Activated T-cell treated with anti-CD3 and anti-CD28 coated beads, Interleukin-2, amount 50 U/mL, for 48 hours (primary cell): ENCODE measurements around the gene SLC38A11.
"Not testable (repeated sequence)": the region's sequence is repeated elsewhere in the genome, so short reads cannot be mapped to it uniquely, and the experiment has no call there.

ENCODE experiments used
- DNase-seq, 2 experiments: peaks; one replicate each; pipeline ENCODE4 v3.0.0-alpha.2; 2020

Gene SLC38A11

DNA sequence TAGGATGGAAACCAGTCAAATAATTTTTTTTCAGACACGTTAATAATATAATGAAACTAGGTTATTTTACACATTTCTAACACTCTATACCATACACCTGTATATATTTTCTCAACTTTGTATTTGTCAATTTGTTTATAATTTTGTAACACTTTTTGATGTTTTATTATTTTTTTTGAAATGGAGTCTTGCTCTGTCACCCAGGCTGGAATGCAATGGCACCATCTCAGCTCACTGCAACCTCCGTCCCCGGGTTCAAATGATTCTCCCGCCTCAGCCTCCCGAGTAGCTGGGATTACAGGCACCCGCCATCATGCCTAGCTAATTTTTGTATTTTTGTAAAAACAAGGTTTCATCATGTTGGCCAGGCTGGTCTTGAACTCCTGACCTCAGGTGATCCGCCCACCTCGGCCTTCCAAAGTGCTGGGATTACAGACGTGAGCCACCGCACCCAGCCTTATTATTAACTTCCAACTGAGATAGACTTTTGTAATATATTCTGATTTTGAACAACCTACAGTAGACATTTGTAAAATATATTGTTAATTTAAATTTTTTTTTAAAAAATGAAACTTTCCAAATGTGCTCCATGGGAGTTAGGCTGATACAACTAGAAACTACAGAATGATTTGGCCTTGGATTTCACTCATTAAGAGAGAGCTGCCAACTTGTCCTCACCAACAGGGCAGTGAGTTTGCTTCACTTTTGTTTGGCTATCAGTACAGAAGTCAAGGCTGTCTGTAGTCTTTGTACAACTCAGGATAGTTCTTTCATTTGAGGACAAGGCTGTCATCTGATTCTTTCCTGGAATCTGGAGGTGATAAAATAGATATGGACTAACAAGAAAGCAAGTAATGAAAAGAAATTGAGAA is 79.8 kb downstream of the SLC38A11 start:
- no peak for DNase-seq

DNA sequence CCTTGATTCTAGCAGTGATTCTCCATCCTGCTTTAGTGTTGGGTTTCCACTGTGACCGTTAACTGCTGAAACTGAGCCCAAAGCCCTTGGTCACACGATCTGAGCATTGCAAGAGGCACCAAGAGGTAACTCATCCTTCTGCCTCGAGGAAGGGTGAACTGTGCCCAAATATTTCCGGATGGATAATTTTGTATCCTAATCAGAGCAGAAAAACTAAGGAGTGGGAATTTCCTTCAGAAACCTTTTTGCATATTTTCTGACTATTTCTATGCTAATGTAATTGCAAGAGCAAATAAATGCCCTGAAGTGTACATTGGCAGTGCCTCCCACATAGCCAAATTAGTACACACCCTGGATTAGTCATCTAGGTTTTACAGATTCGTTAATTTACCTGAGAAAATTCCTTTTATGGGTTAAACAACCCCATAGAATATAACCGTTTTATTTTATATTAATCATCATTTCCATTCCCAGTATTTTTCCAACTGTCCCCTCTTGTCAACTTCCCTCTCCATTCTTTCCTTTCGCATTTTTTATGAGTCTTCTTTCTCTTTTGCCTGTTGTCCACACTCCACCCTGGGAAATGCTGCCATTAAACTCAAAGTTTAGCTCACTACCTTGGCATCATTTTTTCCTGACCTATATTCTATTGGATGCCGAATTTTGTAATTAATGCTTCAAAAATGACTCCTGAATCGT is 82.0 kb downstream of the SLC38A11 start:
- no peak for DNase-seq

DNA sequence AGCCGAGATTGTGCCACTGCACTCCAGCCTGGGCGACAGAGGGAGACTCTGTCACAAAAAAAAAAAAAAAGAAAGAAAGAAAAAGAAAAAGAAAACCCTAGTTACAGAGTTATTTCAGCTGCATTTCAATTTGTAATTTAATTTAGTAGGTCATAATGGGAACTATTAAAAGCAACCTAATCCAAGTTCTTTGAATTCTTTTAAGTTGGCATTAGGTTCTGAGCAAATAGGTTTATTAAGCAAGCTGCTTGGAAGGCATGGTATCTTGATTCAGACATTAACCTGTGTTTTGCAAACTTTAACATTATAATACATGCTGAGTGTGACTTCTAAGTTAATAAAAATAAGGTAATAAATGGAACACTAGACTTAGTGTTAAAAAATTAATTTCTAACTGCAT is 83.9 kb downstream of the SLC38A11 start:
- DNase-seq = no peak

DNA sequence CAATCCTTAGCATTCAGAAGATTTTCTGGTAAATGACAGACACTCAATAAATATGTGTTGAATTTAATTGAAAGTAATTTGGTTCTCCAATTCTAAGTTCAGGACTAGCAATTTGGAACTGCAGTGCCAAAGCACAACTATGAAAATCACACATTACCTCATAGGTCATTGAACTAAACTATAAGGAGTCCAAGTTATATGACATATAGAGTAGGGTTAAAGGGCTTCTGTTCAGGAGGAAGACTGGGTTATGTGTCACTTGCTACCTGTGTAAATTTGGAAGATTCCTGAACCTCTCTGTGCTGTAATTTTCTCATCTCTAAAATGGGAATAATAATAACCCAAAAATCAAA is 85.9 kb downstream of the SLC38A11 start:
- DNase-seq = no peak

DNA sequence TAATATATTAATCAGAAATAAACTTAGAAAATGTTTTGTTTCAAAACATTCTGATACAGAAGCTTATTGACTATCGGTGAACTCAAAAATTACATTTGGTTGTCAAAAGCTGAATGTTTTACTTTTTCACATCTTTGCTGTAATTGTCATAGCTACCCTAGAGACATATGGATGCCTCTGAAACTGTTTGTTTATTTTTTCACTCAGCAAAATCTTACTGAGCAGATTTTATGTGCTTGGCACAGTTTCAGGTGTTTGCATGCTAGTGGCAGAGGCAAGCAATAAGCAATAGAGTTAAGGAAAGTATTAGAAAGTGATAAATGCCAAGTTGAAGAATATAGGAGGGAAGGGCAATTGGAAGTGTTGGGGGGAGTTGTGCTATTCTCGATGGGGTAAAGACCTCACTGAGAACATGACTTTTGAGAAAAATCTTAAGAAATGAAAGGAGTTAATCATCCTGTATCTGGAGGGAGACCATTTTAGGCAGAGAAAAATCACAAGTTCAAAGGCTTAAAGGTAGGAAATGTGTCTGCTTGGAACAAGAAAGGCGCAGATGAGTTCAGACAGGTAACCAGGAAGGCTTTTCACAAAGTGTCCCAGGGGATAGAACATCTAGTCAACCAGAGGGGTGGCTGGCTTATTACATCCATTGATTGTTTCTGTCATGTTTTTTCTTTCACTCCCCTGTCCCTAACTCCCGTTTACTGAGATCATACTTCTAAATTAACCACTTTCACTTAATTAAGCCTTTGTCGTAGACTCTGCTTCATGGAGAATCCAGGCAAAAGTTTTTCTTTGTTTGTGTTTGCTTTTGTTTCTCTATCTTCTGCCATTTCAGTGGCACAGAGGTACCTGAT is 86.5 kb downstream of the SLC38A11 start:
- no peak for DNase-seq

DNA sequence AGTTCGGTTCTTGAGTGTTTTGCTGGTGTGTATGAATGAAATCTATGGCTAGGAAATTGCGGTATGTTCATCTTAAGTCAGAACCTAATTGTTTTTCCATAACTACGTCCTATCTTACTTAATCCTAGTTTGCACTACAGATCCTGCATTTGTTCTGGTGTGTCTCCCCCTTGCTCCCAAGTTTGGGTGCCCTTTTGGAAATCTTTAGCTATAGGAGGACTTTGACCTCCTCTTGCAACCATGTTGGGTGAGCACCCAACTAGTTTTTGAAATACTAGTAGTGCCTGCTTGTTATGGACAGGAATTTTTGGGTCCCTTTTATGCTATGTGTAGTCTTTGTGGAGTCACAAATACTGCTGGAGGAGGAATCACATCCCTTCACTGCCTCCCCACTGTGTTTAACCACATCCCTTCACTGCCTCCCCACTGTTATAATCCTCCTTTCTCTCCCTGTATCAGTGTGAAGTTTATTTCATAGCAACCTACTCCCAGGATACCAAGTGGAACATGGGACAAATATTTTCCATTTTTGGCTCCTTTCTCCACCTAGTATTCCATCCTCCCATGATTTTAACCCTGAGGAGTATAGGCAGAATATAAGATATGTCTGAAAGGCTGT is 87.4 kb downstream of the SLC38A11 start:
- DNase-seq = no peak

DNA sequence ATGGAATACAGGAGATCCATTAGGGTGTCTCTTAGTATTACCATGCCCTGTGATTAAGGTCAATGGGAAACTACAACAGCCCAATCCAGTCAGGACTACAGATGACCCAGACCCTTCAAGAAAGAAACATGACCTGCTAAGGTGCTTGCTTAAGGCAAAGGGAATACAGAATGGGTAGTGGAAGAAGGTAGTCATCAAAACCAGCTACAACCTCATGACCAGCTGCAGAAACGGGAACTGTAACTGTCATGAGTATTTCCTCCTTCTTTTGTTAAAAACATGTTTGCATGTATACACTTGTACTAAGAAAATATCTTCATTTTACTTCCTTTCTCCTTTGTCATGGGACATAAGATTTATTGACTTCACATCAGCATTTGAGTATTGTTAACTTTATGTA is 88.9 kb downstream of the SLC38A11 start:
- not testable (repeated sequence) for DNase-seq

DNA sequence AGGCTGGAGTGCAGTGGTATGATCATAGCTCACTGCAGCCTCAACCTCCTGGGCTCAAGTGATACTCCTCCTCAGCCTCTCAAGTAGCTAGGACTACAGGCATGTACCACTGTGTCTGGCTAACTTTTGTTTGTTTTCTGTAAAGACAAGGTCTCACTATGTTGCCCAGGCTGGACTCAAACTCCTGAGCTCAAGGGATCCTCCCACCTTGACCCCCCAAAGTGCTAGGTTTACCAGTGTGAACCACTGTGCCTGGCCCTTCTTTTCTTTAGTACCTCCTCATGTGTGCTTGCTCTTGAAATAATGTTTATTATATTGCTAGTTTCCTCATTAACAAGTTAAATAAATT is 94.7 kb downstream of the SLC38A11 start:
- DNase-seq = no peak

DNA sequence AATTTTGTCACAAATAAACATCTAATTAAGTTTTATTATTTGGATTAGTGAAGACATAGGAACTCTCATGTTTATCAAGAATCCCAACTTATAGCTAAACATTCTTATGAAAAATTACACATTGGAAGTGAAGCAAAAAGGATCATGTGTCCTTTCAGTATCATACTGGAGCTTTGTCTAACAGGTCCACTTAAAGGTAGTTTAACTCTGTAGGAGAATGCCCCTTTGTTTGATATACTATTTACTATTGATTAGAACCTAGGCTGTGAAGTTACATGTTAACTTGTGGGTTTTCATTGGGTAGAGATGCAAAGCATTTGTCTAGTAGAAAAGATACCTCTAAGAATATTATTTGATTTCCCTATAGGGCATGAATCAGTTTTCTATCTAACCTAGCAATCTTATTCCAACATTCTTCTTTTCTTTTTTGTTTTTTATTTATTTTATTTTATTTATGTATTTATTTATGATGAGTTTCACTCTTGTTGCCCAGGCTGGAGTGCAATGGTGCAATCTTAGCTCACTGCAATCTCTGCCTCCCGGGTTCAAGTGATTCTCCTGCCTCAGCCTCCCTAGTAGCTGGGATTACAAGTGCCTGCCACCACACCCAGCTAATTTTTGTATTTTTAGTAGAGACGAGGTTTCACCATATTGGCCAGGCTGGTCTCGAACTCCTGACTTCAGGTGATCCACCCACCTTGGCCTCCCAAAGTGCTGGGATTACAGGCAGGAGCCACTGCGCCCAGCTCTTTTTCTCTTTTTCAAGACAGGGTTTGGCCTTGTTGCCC is 95.2 kb downstream of the SLC38A11 start:
- not testable (repeated sequence) for DNase-seq

DNA sequence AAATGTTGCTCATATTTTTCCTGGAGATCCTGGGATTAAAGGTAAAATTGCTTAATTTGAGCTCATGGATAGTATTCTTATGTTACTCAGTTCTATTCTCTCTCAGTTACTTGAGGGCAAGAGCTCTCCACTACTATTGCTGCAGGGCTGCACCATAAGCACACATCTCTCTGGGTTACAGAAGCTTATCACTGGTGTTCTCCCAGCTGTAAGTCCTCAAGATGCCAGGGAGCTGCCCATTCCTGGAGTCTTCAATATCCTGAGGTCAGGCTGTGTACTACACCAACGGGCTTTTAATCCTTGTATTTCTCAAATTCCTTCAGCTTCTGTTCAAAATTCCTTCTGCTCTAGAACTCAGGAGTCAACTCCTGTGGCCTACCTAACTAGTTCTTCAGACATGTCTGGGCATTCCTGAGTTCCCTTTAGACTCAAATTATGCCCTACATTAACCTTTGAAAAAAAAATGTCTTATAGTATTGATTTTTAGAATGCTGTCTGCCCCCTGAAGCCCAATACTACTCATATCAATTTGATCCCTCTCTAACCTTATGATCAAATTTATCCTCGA is 96.0 kb downstream of the SLC38A11 start:
- no peak for DNase-seq

DNA sequence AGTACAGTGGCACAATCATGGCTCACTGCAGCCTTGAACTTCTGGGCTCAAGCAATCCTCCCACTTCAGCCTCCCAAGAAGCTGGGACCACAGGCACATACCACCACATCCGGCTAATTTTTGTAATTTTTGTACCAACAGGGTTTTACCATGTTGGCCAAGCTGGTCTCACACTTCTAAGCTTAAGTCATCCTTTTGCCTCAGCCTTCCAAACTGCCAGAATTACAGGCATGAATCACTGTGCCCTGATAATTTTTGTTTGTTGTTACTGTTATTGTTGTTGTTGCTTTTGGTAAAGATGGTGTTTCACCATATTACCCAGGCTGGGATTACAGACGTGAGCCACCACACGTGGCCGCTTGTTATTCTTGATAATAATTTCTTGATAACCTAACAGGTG is 103.2 kb downstream of the SLC38A11 start:
- DNase-seq = no peak

DNA sequence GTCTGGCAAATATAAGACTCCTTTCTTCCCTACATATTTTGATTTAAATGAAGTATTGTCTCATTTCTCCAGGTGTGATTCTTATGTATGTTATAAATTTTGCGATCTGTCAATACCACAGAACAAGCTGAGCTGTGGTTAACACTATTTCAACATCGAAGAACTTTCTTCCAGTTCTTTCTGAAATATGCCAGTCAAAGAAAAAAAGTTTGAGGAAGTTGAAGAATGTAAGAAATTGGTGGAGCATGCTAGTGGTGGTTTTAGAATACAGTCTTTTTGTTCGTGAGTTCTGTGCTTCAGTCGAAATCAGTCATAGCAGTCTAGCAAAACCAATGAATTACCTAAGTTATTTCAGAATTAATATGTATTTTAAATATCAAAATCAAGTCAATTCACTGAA is 105.1 kb downstream of the SLC38A11 start:
- no peak for DNase-seq

DNA sequence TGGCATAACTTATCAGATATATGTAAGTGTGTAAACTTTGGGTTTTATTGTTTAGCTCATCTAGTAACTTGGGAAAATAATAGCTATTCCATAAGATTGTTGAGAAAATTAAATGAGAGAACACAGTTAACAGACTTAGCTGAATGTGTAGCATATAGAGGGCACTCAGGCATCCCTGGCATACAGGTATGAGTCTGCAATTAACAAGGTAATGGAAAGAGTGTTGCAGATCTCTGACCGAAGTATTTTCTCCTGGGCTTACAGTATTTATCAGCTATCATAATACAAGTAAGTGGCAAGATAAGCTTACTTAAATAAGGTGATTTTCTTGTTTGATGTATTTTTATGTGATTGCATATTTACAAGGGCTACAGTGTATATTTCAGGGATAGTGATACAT is 105.8 kb downstream of the SLC38A11 start:
- no peak for DNase-seq

DNA sequence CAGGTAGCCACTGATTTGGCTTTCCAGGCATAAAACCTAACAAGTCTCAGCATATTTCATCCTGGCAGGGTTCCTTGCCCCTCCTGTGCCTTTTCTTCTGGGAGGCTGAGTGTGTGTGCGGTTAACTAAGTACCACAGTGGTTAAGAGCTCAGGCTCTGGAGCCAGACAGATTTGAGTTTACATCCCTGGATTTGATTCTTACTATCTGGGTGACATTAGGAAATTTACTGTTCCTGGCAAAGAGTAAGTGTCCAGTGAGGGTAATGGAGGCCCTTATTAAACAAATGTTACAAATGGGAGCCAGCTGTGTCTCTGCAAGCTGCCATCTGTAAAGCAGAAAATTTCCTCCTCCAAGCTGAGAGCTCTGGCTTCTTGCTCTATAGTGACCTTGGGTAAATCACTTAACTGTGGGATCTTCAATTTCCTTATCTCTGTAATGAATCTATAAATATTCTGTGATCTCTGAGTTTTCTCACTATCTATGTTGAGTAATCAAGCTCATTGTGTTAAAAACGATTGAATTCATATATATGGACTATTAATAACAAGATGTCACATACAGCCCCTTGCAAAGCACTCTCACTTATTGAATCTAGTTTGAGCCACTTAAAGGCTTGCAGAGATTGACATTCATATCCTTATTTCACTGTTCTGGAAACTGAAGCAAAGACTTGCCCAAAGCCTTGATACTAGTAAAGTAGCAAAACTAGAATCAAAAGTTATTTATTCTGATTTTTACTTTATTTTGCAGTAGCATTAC is 107.2 kb downstream of the SLC38A11 start:
- no peak for DNase-seq

DNA sequence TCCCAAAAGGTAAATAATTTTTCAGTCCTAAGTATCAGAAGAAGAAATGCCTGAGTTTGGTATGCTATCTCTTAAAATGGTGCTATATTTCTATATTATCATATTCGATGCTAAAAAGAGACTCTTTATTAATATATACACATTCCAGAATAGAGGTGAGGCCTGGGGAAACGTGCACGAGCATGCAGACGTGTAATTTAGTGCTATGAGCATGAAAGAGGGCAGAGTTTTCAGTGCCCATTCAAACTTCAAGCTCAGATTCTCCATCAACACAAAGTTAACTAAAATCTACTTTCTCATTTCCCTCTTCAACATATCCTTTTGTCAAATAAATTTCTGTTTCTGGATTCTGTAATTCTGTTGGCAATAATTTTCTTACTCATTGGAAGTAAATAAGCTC is 108.0 kb downstream of the SLC38A11 start:
- no peak for DNase-seq

DNA sequence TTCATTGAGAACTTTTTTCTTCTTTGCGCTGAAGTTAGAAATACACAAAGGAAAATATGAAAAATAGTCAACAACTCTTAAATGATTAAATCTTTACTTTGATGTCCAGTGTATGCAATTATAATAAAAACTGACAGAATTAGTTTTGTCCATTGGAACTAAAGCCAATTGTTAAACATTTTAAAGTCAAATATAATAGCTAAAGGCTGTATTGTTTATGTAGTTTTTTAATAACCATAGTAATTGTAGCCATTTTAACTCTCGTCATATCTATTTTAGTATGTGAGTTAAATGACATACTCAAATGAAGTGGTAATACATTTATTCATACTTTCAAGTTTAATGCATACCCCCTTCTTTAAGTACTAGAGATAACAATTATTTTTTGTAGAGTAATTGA is 109.0 kb downstream of the SLC38A11 start:
- no peak for DNase-seq
